Measurements from ENCODE around the gene ZNF75A. TPM values are rescaled to one million over a fixed set of nuclear protein-coding genes. Genes with fewer than 3 reads are reported as not detected.

Gene ZNF75A
- total and polyA plus RNA-seq, 9 of the 15 experiments (the other 6 are each of a cell fraction or from before 2014, with no cell fraction given), result 7.2 to 24.5 (median 17.1) TPM

GRCh38 chr16:3305109-3306068 lies at the start of gene ZNF75A, which contains the start of gene TIGD7 (continued):
- TF ChIP-seq, protein P1, sequence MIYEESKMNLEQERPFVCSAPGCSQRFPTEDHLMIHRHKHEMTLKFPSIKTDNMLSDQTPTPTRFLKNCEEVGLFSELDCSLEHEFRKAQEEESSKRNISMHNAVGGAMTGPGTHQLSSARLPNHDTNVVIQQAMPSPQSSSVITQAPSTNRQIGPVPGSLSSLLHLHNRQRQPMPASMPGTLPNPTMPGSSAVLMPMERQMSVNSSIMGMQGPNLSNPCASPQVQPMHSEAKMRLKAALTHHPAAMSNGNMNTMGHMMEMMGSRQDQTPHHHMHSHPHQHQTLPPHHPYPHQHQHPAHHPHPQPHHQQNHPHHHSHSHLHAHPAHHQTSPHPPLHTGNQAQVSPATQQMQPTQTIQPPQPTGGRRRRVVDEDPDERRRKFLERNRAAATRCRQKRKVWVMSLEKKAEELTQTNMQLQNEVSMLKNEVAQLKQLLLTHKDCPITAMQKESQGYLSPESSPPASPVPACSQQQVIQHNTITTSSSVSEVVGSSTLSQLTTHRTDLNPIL (CRISPR knock-in tag; IDR thresholded peaks at IDR 0.05), result no peak
- 0 out of 2 replicates have a peak, but pooled peaks have one; percentile 80 for TF ChIP-seq THRAP3 (IDR thresholded peaks at IDR 0.05; ENCODE audit: borderline replicate concordance)
- no peak for TF ChIP-seq NCOA2 (IDR thresholded peaks at IDR 0.05; ENCODE audit: partially characterized antibody in 2 of 2)
- no peak for TF ChIP-seq ZBTB2 (IDR thresholded peaks at IDR 0.05)
- TF ChIP-seq, protein P2, sequence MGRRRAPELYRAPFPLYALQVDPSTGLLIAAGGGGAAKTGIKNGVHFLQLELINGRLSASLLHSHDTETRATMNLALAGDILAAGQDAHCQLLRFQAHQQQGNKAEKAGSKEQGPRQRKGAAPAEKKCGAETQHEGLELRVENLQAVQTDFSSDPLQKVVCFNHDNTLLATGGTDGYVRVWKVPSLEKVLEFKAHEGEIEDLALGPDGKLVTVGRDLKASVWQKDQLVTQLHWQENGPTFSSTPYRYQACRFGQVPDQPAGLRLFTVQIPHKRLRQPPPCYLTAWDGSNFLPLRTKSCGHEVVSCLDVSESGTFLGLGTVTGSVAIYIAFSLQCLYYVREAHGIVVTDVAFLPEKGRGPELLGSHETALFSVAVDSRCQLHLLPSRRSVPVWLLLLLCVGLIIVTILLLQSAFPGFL (CRISPR knock-in tag; IDR thresholded peaks at IDR 0.05), result no peak
- TF ChIP-seq ELF4 (CRISPR knock-in tag; IDR thresholded peaks at IDR 0.05), result no peak
- no peak; the same call in 1 of the 2 replicates for TF ChIP-seq HNRNPL (IDR thresholded peaks at IDR 0.05; ENCODE audit: low read depth, low read length)
- TF ChIP-seq, protein P3, sequence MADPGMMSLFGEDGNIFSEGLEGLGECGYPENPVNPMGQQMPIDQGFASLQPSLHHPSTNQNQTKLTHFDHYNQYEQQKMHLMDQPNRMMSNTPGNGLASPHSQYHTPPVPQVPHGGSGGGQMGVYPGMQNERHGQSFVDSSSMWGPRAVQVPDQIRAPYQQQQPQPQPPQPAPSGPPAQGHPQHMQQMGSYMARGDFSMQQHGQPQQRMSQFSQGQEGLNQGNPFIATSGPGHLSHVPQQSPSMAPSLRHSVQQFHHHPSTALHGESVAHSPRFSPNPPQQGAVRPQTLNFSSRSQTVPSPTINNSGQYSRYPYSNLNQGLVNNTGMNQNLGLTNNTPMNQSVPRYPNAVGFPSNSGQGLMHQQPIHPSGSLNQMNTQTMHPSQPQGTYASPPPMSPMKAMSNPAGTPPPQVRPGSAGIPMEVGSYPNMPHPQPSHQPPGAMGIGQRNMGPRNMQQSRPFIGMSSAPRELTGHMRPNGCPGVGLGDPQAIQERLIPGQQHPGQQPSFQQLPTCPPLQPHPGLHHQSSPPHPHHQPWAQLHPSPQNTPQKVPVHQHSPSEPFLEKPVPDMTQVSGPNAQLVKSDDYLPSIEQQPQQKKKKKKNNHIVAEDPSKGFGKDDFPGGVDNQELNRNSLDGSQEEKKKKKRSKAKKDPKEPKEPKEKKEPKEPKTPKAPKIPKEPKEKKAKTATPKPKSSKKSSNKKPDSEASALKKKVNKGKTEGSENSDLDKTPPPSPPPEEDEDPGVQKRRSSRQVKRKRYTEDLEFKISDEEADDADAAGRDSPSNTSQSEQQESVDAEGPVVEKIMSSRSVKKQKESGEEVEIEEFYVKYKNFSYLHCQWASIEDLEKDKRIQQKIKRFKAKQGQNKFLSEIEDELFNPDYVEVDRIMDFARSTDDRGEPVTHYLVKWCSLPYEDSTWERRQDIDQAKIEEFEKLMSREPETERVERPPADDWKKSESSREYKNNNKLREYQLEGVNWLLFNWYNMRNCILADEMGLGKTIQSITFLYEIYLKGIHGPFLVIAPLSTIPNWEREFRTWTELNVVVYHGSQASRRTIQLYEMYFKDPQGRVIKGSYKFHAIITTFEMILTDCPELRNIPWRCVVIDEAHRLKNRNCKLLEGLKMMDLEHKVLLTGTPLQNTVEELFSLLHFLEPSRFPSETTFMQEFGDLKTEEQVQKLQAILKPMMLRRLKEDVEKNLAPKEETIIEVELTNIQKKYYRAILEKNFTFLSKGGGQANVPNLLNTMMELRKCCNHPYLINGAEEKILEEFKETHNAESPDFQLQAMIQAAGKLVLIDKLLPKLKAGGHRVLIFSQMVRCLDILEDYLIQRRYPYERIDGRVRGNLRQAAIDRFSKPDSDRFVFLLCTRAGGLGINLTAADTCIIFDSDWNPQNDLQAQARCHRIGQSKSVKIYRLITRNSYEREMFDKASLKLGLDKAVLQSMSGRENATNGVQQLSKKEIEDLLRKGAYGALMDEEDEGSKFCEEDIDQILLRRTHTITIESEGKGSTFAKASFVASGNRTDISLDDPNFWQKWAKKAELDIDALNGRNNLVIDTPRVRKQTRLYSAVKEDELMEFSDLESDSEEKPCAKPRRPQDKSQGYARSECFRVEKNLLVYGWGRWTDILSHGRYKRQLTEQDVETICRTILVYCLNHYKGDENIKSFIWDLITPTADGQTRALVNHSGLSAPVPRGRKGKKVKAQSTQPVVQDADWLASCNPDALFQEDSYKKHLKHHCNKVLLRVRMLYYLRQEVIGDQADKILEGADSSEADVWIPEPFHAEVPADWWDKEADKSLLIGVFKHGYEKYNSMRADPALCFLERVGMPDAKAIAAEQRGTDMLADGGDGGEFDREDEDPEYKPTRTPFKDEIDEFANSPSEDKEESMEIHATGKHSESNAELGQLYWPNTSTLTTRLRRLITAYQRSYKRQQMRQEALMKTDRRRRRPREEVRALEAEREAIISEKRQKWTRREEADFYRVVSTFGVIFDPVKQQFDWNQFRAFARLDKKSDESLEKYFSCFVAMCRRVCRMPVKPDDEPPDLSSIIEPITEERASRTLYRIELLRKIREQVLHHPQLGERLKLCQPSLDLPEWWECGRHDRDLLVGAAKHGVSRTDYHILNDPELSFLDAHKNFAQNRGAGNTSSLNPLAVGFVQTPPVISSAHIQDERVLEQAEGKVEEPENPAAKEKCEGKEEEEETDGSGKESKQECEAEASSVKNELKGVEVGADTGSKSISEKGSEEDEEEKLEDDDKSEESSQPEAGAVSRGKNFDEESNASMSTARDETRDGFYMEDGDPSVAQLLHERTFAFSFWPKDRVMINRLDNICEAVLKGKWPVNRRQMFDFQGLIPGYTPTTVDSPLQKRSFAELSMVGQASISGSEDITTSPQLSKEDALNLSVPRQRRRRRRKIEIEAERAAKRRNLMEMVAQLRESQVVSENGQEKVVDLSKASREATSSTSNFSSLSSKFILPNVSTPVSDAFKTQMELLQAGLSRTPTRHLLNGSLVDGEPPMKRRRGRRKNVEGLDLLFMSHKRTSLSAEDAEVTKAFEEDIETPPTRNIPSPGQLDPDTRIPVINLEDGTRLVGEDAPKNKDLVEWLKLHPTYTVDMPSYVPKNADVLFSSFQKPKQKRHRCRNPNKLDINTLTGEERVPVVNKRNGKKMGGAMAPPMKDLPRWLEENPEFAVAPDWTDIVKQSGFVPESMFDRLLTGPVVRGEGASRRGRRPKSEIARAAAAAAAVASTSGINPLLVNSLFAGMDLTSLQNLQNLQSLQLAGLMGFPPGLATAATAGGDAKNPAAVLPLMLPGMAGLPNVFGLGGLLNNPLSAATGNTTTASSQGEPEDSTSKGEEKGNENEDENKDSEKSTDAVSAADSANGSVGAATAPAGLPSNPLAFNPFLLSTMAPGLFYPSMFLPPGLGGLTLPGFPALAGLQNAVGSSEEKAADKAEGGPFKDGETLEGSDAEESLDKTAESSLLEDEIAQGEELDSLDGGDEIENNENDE (IDR thresholded peaks at IDR 0.05; ENCODE audit: low read depth, low read length), result no peak
- no peak for TF ChIP-seq SRSF9 (IDR thresholded peaks at IDR 0.05; ENCODE audit: borderline replicate concordance, low read depth, low read length)
- no peak for TF ChIP-seq DNMT1 (IDR thresholded peaks at IDR 0.05)
- no peak for TF ChIP-seq IRF2 (CRISPR knock-in tag; IDR thresholded peaks at IDR 0.05)
